Erythroblast (primary cell): Measurements from ENCODE around the gene RNU7-1.

ENCODE experiments used
- GATA1 ChIP-seq: IDR thresholded peaks from 2 replicates; pipeline ENCODE4 v1.6.1; 2011; ENCODE audit warnings: low read depth, mild to moderate bottlenecking, control low read depth, low read length, moderate library complexity
- POLR2A ChIP-seq: IDR thresholded peaks from 2 replicates; pipeline ENCODE4 v1.6.1; 2011; ENCODE audit warnings: mild to moderate bottlenecking, low read length

DNA sequence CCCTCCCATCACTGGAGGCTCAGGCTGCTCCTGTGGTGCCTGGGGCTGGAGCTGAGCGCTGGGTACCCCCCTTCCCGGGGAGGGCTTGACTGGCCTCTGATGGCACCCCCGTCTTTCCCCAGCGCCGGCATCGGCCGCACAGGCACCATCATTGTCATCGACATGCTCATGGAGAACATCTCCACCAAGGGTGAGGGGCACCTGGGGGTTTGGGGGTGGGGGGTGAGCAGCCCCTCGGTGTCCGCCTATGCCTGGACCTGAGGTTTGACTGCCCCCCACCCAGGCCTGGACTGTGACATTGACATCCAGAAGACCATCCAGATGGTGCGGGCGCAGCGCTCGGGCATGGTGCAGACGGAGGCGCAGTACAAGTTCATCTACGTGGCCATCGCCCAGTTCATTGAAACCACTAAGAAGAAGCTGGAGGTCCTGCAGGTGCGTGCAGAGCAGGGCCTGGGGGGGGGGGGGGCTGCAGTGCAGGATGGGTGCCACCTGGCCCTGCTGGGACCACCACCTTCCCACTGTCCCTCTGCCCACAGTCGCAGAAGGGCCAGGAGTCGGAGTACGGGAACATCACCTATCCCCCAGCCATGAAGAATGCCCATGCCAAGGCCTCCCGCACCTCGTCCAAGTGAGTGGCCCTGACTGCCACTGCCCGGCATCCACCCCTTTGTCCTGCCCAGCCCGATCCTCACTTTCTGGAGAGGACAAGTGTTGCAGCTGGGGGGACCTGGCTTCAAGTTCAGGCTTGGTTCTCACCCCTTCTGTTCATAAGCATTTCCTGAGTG lies 16.4 kb downstream of the RNU7-1 start:
- TF ChIP-seq POLR2A (no peak), GATA1 (no peak)
